Measurements from ENCODE around the gene ABCA12.

The ABCA12 gene

GRCh38 chr2:215110918-215111317, 27.5 kb downstream of the ABCA12 start:
- DNase-seq = no peak

- DNase-seq = no peak
These were observed 31.0 kb downstream of the ABCA12 start for GRCh38 chr2:215107216-215108056.

GRCh38 chr2:215105607-215106354, 32.6 kb downstream of the ABCA12 start:
- no peak for DNase-seq

- no peak for DNase-seq
These were observed 34.2 kb downstream of the ABCA12 start for GRCh38 chr2:215104226-215104625.

GRCh38 chr2:215098875-215099274, 39.6 kb downstream of the ABCA12 start:
- DNase-seq = no peak

- DNase-seq = no peak
These were observed 54.3 kb downstream of the ABCA12 start for GRCh38 chr2:215084080-215084479.

GRCh38 chr2:215083146-215083545, 55.3 kb downstream of the ABCA12 start:
- DNase-seq = no peak

GRCh38 chr2:215082446-215082845, 56.0 kb downstream of the ABCA12 start:
- no peak for DNase-seq

GRCh38 chr2:215080545-215080944, 57.9 kb downstream of the ABCA12 start:
- no peak for DNase-seq

- no peak for DNase-seq
These were observed 66.8 kb downstream of the ABCA12 start for GRCh38 chr2:215071676-215072075.

GRCh38 chr2:215068399-215068798, 70.0 kb downstream of the ABCA12 start:
- DNase-seq = no peak

GRCh38 chr2:215066124-215066523, 72.3 kb downstream of the ABCA12 start:
- no peak for DNase-seq

GRCh38 chr2:215063526-215063925, 74.9 kb downstream of the ABCA12 start:
- DNase-seq = no peak

- DNase-seq = no peak
These were observed 77.4 kb downstream of the ABCA12 start for GRCh38 chr2:215060861-215061536.

GRCh38 chr2:215059724-215060123, 78.7 kb downstream of the ABCA12 start:
- DNase-seq = no peak

- no peak for DNase-seq
These were observed 82.5 kb downstream of the ABCA12 start for GRCh38 chr2:215055891-215056290.

GRCh38 chr2:215052810-215053209, 85.6 kb downstream of the ABCA12 start:
- no peak for DNase-seq

- no peak for DNase-seq
These were observed 86.0 kb downstream of the ABCA12 start for GRCh38 chr2:215052404-215052803.

GRCh38 chr2:215049341-215049740, 89.1 kb downstream of the ABCA12 start:
- no peak for DNase-seq

- no peak for DNase-seq
These were observed 100.0 kb downstream of the ABCA12 start for GRCh38 chr2:215038421-215038820.

GRCh38 chr2:215036314-215036713, 102.1 kb downstream of the ABCA12 start:
- no peak for DNase-seq

GRCh38 chr2:215034154-215034553, 104.3 kb downstream of the ABCA12 start:
- DNase-seq = no peak

GRCh38 chr2:215032153-215032552, 106.3 kb downstream of the ABCA12 start:
- DNase-seq = no peak

GRCh38 chr2:215031321-215031720, 107.1 kb downstream of the ABCA12 start:
- no peak for DNase-seq
